NCI-H82 treated with DMSO at 0.1 percent for 48 hours (cell line): ENCODE data around the gene SERPINI1.

Experiments used
- DNase-seq: peaks from one replicate; lab custom pipeline; 2025; ENCODE audit not compliant: unreplicated experiment; lab: John Stamatoyannopoulos, UW

The SERPINI1 gene

GRCh38 chr3:167843481-167843880 is 108.0 kb downstream of the SERPINI1 start:
- no peak for DNase-seq

- no peak for DNase-seq
Measured at GRCh38 chr3:167843886-167844285, 108.4 kb downstream of the SERPINI1 start.

DNA sequence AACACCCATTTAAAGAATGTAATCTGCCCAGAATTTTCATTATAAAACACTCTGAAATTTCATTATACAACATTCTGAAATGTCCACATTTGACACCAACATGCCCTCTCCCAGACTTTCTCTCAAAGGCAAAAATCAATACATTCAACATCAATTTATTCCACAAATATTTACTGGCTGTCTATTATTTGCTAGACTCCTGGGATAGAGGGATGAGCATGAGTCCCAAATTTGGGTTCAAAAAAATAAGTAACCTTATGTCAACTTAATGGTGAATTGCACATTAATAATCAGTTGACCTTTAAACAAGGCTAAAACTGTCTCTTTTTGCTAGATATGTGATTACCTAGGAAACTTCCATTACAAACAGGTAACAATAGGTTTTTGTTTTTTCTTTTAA is 109.0 kb downstream of the SERPINI1 start:
- no peak for DNase-seq

DNA sequence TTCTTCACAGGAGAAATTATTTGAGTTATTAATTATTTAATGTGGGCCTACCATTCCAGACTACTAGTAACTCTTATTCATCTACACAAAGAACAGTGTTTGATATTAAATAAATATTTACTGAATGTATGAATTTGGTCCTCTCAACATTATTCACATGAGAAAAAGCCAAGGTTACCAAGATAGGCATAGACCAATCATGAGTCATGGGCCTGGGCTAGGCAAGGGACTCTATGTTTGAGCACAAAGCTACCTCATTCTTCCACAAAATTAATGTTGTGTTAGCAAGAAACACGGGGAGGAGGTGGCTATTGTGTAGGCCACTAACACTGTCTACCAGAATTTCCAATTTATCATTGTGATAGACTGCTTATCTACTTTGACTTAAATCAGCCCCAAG is 115.7 kb downstream of the SERPINI1 start:
- DNase-seq = no peak

- DNase-seq = no peak
Measured at GRCh38 chr3:167851749-167852148, 116.2 kb downstream of the SERPINI1 start.

- DNase-seq = no peak
Measured at GRCh38 chr3:167852216-167852615, 116.7 kb downstream of the SERPINI1 start.

GRCh38 chr3:167854063-167854462 is 118.5 kb downstream of the SERPINI1 start:
- no peak for DNase-seq

DNA sequence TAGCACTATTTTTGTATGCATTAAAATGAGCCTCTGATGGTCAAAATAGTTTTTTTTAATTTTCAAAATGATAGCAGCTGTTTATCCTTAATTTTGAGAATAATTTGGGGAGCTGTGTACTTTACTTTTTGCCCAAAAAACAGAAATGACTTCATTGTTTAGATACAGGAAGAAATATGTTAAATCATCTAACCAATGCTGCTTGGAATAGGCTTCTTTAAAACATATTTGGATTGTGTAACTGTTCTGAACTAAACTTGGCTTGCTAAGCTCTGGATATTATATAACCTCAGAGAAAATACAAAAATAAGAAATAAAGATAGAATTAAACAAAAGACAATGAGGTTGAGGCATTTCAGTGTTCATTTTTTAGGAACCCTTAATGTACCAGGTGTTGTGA is 119.3 kb downstream of the SERPINI1 start:
- DNase-seq = no peak

GRCh38 chr3:167855306-167855705 is 119.8 kb downstream of the SERPINI1 start:
- no peak for DNase-seq

GRCh38 chr3:167858865-167859264 is 123.3 kb downstream of the SERPINI1 start:
- no peak for DNase-seq

- no peak for DNase-seq
Measured at GRCh38 chr3:167859610-167860009, 124.1 kb downstream of the SERPINI1 start.

DNA sequence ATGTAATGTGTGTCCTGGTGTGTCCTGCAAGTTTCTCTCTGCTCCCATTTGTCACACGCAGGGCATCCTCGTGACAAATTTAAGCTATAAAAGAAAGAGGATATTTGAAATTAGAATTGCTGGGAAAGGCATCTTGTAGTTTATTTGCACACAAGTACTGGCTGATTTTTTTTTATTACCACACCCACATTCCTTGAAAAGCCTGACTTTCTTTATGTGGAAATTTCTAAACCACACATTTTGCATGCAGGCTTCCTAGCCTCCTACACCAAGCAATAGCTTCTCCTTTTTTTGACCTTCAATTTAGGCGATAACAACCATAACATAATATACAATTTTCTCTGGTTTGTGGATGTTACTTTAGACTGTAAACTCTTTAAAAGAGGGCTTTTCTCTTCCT is 126.1 kb downstream of the SERPINI1 start:
- no peak for DNase-seq

DNA sequence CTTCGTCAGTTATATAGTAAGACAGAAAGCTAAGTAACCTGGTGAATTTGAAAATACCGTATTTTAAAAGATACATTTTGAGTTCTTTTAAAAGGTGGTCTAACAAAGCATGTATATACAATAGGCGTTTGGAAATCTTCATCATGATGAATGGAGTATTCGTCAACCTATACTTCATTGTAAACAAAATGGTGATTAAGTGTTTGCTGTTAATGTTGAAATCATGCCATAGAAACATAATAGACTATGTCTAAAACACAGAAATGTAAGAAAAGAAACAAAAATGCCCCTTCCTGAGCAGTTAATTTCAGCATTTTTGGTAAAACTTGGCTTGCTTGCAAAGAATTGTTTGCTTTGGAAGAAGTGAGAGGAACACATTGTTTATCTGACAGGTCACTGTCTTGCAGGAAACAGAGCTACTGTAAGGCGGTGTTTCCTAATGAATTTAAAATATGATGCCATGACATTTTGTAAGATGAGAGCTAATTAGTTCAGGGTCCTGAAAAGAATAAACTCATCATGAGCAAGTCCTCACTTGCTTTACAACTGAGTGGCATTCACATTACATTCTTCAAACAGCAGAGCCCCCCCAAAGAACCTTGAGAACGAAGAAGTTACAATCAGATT is 126.7 kb downstream of the SERPINI1 start:
- DNase-seq = no peak

GRCh38 chr3:167863811-167864551 is 128.5 kb downstream of the SERPINI1 start:
- no peak for DNase-seq

DNA sequence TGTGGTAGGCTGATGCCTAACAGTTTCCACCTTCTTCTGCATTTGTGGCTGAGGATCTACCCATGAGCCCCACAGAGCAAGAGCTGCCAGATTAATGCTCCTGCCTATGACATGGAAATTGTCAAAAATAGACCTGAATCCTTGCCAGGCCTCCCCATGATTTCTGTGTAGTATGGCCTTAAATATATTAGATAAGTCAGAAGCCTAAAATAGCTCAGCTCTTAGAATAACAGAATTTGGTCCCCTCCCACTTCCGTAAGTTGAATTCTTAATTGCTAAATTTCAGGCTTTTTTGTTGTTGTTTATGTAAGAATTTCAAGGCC is 129.0 kb downstream of the SERPINI1 start:
- DNase-seq = no peak

DNA sequence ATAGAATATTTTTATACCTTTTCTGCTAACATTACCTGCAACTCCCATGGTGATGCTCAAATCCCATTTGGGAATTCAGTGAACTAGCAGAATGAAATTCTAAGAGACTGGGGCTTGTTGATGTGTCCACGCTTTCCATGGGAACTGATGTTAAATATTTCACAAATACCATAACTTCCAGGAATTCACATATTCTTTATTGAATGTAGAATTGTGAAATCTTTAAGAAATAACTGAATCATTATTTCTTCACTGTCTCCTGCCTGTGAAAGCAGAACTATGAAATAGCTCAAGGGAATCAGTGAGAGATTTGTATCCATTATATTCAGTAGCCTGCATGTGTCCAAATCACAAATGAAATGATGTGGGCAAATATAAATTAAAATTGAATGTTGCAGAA is 130.8 kb downstream of the SERPINI1 start:
- DNase-seq = no peak

GRCh38 chr3:167867981-167868380 is 132.5 kb downstream of the SERPINI1 start:
- DNase-seq = no peak

DNA sequence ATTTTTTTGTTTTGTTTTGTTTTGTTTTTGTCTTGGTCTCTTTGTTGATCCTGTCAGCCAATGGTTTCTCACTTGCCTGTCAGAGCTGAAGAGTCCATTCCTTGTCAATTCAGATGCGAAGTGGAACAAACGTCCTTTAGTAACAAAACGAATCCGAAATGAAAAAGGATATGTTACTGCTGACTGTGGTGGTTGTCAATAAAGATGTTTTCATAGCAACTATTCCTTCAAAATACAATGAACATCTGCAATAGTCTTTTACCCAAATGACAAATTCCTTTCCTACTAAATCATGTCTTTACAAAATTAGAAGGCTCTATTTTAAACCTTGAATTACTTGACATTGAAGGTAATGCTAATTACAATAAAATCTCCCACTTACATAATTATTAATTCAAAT is 134.7 kb downstream of the SERPINI1 start:
- no peak for DNase-seq

GRCh38 chr3:167870759-167871158 is 135.2 kb downstream of the SERPINI1 start:
- no peak for DNase-seq

DNA sequence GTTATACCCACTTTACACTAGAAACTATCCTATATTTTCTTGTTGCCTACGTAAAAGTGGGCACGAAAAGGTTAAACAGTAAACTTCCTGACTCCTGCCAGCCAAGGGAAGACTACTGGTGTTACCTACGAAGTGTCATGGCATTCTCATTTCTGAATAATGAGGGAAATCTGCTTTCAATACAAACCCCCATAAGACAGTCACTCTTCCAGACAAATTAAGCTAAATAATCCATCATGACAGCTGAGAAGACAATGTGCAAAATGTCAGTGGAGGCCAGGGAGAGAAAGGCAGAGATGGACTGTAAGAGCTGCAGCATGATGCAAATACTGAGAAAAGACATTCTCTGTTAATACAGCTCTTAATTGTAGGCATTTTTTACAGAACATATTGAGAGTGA is 136.5 kb downstream of the SERPINI1 start:
- no peak for DNase-seq

DNA sequence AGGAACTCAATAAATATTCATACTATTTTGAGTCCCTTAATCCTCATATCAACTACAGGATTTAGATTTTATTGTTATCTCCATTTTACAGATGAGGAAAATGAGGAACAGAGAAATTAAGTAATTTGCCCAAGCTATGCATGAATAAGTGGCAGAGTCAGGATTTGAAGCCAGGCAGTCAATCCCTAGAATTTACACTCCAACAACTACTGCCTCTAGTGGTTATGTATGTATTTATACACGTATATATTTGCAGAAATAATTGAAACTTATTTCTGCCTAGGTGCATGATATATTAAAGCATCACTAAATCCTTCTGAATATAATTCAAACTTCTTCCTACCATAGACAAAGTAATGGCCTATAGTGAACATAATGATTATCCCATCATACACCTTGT is 137.4 kb downstream of the SERPINI1 start:
- DNase-seq = no peak

DNA sequence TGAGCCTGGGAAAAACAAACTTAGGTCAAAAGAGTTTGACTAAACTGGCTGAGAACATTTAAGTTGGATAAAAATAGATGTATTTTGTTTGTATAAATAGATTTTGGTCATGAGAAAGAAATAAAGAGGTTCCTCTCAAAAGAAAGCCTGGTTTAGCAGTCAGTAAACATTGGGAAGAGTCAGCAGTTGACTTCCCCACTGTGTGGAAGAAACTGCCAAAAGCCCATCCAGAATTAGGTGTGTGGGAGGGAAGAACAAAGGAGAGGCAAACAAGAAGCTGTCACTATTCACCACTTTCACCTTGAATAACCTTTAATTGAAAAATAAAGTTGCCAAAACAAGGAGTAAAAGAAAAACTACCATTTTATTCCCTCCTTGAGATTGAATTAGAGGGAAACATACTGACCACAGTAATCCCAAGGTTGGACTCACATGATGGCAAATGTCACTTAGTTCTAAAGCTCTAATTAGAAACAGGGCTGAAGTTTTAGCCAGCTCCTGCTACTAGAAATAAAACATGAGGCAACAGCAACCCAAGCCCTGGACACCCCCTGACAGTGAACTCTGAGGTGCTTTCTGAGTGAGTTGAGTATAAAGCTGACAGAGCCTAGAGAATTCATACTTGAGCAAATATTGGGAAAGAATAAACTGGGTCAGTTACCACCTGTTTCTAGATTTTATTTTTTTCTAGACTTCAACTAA is 139.3 kb downstream of the SERPINI1 start:
- no peak for DNase-seq
